Measurements from ENCODE around the gene TP53INP2. TPM values are rescaled to one million over a fixed set of nuclear protein-coding genes. Genes with fewer than 3 reads are reported as not detected.
"Not testable (repeated sequence)": the region's sequence is repeated elsewhere in the genome, so short reads cannot be mapped to it uniquely, and the experiment has no call there.

Gene TP53INP2
- total RNA-seq, 2 donors from 2014 or later, result 4.3 to 5.1 TPM

DNA sequence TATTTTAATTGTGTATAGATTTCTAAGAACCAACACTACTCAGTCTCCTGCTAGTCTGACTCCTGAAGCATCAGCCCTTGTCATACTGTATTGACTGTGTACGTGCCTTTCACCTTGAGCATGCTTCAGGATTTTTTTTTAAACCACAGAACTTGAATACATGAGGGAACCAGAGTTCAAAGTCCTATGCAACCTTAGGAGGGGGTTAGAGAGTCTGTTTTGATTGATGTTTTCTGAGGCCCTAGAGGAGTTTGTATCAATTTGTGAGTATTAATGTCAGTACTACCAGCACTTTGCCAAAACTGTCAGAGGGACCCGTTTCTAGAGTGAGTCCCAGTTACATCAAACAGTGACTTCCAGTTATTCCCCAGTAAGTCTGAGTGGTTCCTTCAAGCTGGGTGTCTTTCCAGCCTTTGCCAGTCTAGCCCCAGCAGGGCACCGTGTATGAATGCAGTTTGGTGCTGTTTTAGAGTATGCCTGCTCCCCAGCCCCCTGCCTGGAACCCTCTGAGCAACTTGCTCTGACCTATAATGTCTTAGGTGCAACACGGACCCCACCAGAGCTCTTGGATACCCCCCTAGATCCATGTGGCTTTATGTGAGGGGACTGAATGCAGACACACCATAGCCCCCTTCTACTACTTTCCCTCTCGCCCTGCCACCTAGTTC lies 8.5 kb downstream of the TP53INP2 start:
- Mint-ChIP-seq H3K36me3 (no peaks in the 10 kb centered on the region), H3K9me3 (no peaks in the 10 kb centered on the region), H3K27ac (no peak overlapping the region)
- ATAC-seq (no peak), DNase-seq (ENCODE audit: low spot score in 2 of 2) (no peak)

DNA sequence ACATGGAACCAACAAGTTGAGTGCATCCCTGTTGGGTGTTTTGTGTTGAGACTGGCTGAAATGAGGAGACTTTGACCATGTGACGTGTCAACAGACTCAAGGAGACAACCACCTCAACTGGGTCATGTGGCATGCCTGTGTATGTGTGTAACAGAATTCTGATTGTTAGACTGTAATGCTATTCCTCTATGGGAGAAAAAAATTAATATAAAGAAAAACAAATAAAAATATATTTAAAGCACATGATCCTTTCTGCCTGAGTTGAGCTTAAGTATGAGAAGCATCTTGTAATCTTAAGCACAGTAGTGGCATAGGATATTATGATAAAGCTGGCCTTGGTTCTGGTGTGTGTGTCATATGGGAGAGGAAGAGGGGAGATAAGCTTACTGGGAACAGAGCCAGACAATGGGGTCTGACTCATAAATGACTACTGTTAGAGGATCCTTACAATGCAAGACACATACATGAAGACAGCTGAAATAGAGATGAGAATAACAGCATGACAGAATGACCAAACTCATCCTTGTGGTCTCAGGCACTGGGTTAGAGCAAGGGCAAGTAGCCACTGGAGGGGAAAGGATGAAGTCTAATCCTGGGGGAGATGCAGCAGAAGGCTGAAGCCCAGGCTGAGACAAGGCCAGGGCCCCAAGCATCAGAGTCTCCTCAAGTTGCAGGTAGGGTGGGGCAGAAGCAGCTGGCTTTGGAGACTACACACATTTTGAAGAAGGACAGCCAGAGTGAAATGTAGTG lies 9.2 kb downstream of the TP53INP2 start:
- ATAC-seq (peak; percentile 8 to 29), DNase-seq (ENCODE audit: low spot score in 2 of 2) (peak in 1 of 2 donors; percentile 13)
- no peaks in the 10 kb centered on the region for H3K9me3 Mint-ChIP-seq
- H3K36me3 Mint-ChIP-seq, result no peaks in the 10 kb centered on the region
- peak overlapping the region in 1 of 2 donors; percentile 46 for H3K27ac Mint-ChIP-seq

DNA sequence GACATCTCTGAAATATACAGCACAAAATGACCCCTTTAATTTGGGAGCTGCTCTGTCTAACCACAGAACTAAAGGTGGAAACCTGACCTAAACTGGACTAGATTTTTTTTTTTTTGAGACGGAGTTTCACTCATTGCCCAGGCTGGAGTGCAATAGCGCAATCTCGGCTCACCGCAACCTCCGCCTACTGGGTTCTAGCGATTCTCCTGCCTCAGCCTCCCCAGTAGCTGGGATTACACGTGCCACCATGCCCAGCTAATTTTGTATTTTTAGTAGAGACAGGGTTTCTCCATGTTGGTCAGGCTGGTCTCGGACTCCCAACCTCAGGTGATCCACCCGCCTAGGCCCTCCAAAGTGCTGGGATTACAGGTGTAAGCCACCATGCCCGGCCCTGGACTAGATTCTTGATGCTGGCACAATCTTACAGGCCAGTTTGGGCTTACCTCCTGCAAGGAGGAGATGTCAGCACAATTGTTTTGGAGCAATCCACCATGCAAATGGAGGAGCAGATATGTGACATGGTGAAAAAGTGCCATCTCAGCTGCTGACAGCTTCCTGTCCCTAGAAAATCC lies 9.9 kb downstream of the TP53INP2 start:
- not testable (repeated sequence) for DNase-seq (ENCODE audit: low spot score in 2 of 2); ATAC-seq; H3K36me3 Mint-ChIP-seq; H3K9me3 Mint-ChIP-seq
- peak overlapping the region in 1 of 2 donors; percentile 46 for H3K27ac Mint-ChIP-seq

DNA sequence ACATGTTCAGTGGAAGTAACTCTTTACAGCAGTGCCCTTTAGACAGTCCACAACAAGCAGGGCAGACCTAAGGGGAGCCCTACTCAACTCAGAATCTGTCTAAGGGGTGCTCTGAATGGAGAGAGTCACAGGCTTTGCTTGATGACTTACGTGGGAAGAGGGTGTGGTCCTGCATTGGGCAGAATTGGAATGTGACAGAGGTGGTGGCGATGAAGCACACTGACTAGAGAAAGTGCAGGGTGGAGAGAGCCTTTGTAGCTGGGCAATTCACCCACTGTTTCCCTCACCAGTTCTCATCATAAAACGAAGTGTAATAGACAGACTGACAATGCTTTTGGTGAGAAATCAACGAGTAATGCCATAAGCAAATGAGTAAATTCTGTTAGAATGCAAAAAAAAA lies 11.2 kb downstream of the TP53INP2 start:
- ATAC-seq (no peak), DNase-seq (ENCODE audit: low spot score in 2 of 2) (no peak)
- no peak overlapping the region for H3K27ac Mint-ChIP-seq
- no peaks in the 10 kb centered on the region for H3K9me3 Mint-ChIP-seq
- H3K36me3 Mint-ChIP-seq, result no peaks in the 10 kb centered on the region

DNA sequence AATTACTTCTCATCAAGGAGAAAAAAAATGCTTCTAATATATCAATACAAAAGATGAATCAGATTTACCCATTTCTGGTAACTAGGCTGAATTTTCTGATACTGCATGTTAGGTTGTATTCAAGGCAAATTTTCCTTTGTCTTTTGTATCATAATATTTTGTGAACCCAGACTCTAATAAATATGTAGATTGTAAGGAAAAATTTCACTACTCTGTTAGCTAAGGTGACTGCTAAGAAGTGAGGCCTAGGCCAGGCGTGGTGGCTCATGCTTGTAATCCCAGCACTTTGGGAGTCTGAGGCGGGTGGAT lies 12.7 kb downstream of the TP53INP2 start:
- Mint-ChIP-seq H3K36me3 (no peaks in the 10 kb centered on the region), H3K9me3 (no peaks in the 10 kb centered on the region), H3K27ac (no peak overlapping the region)
- ATAC-seq (no peak), DNase-seq (ENCODE audit: low spot score in 2 of 2) (no peak)

DNA sequence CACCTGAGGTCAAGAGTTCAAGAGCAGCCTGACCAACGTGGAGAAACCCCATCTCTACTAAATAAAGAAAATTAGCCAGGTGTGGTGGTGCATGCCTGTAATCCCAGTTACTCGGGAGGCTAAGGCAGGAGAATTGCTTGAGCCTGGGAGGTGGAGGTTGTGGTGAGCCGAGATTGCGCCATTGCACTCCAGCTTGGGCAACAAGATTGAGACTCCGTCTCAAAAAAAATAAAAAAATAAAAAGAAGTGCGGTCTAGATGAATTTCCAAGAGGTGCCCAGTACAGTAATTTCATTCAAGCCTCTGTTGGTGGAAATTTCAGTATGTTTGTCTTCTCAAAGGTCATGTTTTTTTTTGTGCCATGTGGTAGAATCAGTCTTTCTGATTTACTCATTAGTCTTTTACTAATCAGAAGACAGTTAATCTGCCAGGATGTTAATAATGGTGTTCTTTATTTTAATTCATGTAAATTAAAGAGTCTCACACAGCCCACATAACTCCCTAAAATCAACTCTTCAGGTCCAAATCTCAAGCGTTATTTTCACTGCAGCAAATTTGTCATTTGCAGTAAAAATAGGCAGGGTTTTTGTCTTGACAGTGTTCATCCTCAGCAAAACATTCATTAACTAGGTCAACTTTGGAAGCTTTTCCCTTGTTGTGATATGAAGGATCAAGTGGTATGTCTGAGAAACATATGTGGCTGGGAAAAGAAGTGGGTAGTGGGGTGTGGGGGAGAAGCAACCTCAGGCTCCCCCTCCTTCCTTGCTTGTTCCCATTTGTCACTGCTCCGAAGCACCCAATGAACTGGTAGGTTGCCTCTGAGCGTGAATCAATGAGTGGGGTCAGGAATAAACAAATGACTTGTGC lies 13.3 kb downstream of the TP53INP2 start:
- ATAC-seq, result no peak
- no peaks in the 10 kb centered on the region for H3K9me3 Mint-ChIP-seq
- DNase-seq (ENCODE audit: low spot score in 2 of 2), result no peak
- no peaks in the 10 kb centered on the region for H3K36me3 Mint-ChIP-seq
- no peak overlapping the region for H3K27ac Mint-ChIP-seq

DNA sequence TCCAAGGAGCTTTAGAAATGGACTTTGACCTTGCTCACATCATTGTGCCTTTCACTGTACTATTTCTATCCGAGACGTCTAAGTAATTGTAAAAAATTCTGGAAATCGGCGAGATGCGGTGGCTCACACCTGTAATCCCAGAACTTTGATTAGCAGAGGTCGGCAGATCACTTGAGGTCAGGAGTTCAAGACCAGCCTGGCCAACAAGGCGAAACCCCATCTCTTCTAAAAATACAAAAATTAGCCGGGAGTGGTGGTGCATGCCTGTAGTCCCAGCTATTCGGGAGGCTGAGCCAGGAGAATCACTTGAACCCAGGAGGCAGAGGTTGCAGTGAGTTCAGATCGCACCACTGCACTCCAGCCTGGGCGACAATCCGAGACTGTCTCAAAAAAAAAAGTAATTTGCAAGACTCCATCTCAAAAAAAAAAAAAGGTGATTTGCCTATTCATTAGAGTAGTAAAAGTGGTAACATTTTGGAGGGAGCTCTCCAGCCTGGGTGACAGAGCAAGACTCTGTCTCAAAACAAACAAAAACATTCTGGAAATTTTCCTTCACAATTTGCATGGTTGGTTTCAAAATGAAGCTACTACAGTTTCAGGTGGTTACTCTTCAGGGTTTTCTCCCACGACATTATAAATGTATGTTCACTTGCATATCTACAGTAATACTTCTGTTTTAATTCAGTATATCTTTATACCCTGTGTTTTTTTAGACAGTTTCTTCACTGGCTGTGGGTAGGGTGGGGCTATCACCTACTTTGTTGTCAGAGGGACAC lies 15.3 kb downstream of the TP53INP2 start:
- ATAC-seq, result peak; percentile 73 to 90
- not testable (repeated sequence) for H3K9me3 Mint-ChIP-seq, H3K27ac Mint-ChIP-seq, H3K36me3 Mint-ChIP-seq
- DNase-seq (ENCODE audit: low spot score in 2 of 2), result peak in 1 of 2 donors; percentile 19

DNA sequence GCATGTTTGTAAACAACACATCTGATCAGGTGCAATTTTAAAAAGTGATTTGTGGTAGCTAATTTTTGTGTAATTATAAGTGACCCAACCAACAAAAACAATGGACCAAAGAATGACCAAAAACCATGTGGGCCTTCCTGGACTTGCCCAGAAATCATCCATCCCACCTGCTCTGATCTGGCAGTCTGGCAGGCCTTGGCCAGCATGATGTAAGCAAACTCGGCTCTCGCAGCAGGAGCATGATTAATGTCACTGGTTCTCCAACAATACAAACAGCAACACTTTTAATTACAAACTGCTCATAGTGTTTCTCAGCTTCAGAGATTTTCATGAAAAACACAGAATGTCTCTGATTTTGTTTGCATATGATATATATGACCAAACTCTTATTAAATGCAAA lies 16.1 kb downstream of the TP53INP2 start:
- Mint-ChIP-seq H3K36me3 (no peaks in the 10 kb centered on the region), H3K27ac (no peak overlapping the region), H3K9me3 (no peaks in the 10 kb centered on the region)
- DNase-seq (ENCODE audit: low spot score in 2 of 2) (no peak), ATAC-seq (no peak)

DNA sequence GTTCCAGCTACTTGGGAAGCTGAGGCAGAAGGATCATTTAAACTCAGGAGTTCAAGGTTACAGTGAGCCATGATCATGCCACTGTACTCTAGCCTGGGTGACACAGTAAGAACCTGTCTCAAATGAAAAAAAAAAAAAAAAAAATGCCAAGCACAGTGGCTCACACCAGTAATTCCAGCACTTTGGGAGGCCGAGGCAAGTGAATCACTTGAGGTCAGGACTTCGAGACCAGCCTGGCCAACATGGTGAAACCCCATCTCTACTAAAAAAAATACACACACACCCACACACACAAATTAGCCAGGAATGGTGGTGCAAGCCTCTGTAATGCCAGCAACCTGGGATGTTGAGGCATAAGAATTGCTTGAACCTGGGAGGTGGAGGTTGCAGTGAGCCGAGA lies 18.4 kb downstream of the TP53INP2 start:
- H3K27ac Mint-ChIP-seq; H3K9me3 Mint-ChIP-seq; DNase-seq (ENCODE audit: low spot score in 2 of 2); H3K36me3 Mint-ChIP-seq: not testable (repeated sequence)
- ATAC-seq, result peak in 1 of 2 donors; percentile 66

DNA sequence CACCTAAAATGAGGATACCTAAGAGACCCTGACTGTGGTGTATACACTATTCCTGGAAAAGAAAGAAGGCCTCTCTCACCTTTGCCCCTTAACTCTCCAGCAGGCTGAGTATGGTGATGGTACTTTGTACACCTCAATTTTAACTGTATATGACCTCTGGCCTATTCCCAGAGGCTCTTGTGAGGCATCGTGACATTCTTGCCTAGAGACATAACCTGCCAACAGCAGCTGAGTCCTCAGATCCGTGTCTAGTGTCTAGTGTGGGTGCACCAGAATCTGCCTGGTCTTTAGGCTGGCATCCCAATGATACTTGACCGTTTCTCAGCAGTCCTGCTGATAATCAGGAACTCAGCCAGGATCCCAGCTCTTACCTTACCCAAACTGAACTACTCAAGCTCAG lies 20.0 kb downstream of the TP53INP2 start:
- no peaks in the 10 kb centered on the region for H3K9me3 Mint-ChIP-seq
- DNase-seq (ENCODE audit: low spot score in 2 of 2) (no peak), ATAC-seq (no peak)
- no peak overlapping the region for H3K27ac Mint-ChIP-seq
- peaks cover 0 to 9% of the 10 kb centered on the region in 2 donors for H3K36me3 Mint-ChIP-seq

DNA sequence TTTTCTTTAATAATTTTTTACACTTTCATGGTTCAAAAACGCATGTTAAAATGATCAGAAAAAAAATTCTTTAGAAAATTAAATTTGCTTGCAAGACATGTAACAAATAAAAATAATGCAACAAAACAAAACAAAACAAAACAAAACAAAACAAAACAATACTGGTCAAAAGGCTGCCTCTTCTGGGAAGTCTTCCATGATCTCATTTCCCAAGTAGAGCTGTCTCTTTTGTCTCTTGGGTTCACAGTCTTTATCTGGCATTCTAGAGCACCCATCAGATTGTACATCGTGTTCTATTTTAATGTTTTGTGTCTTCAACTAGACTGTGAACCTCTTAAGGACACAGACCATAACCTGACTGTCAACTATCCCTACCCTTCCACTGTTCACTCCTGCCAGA lies 25.3 kb downstream of the TP53INP2 start:
- DNase-seq (ENCODE audit: low spot score in 2 of 2) (no peak), ATAC-seq (no peak)
- H3K9me3 Mint-ChIP-seq, result no peaks in the 10 kb centered on the region
- peak overlapping the region in 1 of 2 donors; percentile 46 for H3K27ac Mint-ChIP-seq
- H3K36me3 Mint-ChIP-seq, result peaks cover 0 to 9% of the 10 kb centered on the region in 2 donors

DNA sequence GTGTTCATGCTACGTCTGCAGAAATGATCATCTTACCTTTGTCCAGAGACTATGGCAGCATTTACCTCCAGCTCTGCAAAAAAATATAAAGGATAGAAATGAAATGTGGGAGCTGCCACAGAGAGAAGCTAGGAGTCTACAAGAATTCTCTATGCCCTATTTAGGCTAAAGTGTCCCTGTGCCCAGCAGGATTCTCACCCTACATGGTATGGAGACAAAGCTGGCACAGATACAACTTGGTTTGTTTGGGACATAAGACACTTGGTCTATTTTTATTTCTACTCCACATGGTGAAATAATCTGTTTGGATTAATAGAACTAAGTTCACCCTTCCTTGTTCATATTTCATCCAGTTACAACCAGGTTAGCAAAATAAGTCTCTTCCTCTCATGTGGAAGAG lies 28.4 kb downstream of the TP53INP2 start:
- Mint-ChIP-seq H3K9me3 (no peaks in the 10 kb centered on the region), H3K36me3 (no peaks in the 10 kb centered on the region), H3K27ac (no peak overlapping the region)
- DNase-seq (ENCODE audit: low spot score in 2 of 2), result no peak
- ATAC-seq, result no peak

DNA sequence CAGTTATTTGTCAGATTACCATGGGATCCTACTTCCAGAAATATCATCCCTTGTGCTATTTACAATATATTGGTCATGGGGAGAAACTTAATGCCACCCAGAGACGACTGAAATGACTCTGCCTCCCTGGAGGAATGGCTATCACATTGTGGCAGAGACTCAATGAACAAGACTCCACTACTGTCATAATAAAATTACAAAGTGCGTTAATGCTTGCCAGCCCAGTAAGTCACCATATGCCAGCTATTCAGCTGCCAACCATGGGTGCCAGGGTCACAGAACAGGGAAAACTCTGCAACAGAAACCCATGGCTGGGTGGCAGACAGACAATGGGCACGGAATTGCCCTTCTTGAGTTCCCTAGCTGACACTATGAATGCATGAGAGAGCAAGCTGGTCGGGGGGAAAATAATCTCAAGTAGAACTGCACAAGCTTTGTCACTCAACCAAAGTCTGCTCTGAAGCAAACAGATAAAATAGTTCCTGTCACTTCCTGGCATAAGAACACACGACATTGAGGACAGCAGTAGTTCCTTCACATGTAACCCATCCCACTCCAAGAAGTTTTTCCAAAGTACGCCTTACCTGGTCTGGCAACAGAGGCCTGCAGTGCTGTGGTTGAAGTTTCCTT lies 32.1 kb downstream of the TP53INP2 start:
- Mint-ChIP-seq H3K27ac (no peak overlapping the region), H3K36me3 (no peaks in the 10 kb centered on the region), H3K9me3 (no peaks in the 10 kb centered on the region)
- DNase-seq (ENCODE audit: low spot score in 2 of 2) (no peak), ATAC-seq (no peak)

DNA sequence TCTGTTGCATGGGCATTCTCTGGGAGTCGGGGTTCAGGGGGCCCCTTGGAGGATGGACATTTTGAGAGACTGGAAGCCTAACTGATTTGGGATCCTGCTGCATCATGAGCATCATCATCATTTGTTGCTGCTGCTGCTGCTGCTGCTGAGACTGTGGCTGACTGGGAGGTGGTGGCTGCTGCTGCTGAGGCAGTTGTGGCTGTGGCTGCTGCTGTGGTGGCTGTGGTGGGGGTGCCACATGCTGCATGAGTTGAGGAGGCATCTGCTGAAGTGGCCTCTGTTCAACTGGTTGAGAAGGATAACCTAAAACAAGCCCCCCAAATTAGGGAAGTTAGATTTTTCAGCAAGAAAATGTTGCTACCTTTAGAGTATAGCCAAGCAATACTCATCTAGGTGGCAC lies 38.9 kb downstream of the TP53INP2 start:
- ATAC-seq (peak in 1 of 2 donors; percentile 18), DNase-seq (ENCODE audit: low spot score in 2 of 2) (no peak)
- H3K36me3 Mint-ChIP-seq, result peaks cover 0 to 12% of the 10 kb centered on the region in 2 donors
- H3K9me3 Mint-ChIP-seq, result no peaks in the 10 kb centered on the region
- no peak overlapping the region for H3K27ac Mint-ChIP-seq

DNA sequence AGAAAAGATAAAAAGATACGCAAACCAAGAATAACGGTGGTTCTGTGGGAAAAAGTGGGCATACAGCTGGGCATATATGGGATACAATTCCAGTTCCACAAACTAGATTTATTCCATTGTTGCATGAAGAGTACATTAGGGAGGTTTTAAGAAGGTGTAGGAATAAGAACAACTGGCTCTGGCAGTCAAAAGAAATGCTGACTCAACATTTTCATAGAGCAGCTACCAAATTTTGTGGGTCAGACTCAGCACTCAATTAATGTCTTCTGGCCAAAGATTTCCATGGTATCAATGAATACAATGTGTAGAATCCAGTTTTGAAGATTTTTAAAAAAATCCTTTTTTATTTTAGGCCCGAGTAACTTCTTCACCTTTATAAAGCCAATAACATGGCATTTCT lies 40.2 kb downstream of the TP53INP2 start:
- DNase-seq (ENCODE audit: low spot score in 2 of 2) (no peak), ATAC-seq (no peak)
- no peaks in the 10 kb centered on the region for H3K9me3 Mint-ChIP-seq
- no peak overlapping the region for H3K27ac Mint-ChIP-seq
- peaks cover 0 to 12% of the 10 kb centered on the region in 2 donors for H3K36me3 Mint-ChIP-seq

DNA sequence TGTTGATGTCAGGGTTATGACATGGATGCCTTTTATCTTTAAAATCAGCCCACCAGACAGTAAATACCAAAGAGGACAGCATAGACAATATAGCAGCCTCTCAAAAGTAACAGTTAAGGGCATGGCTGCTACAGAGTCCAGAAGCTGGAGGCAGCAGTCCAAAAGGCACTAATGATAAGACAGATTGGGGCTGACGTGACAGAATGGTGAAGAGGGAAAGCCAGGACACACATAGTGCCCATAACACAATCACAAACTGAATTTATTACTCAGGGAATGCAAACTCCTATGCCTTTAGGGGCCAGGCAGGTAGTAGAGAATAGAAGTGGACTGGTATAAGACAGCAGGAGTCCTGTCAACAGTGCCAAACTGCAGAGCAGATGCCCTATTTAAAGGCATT lies 40.7 kb downstream of the TP53INP2 start:
- no peaks in the 10 kb centered on the region for H3K9me3 Mint-ChIP-seq
- H3K36me3 Mint-ChIP-seq, result peaks cover 0 to 12% of the 10 kb centered on the region in 2 donors
- ATAC-seq, result no peak
- DNase-seq (ENCODE audit: low spot score in 2 of 2), result no peak
- no peak overlapping the region for H3K27ac Mint-ChIP-seq

Data from activated naive CD4-positive, alpha-beta T cell treated with anti-CD3 and anti-CD28 coated beads, Interleukin-2, amount 50 U/mL, for 72 hours (primary cell).